Testis (tissue), 2 donors: ENCODE results near the gene BARHL2.

Experiments
- POLR2A ChIP-seq: fragments of 450-650 bp; IDR thresholded peaks from one replicate; pipeline ENCODE4 v1.6.1; 2017; ENCODE audit warnings: antibody characterized with exemption, mild to moderate bottlenecking, moderate library complexity
- TF ChIP-seq, protein P1 (sequence below), 3 experiments: fragments of 450-650 bp in 2 of 3; fragments of 200-600 bp in 1 of 3; sonication (generic) in 1 of 3; IDR thresholded peaks; one replicate each; pipeline ENCODE4 v1.5.1; 2016 to 2019; ENCODE audit warnings: antibody characterized with exemption in 3 of 3, mild to moderate bottlenecking in 2 of 3, moderate library complexity in 1 of 3

DNA sequence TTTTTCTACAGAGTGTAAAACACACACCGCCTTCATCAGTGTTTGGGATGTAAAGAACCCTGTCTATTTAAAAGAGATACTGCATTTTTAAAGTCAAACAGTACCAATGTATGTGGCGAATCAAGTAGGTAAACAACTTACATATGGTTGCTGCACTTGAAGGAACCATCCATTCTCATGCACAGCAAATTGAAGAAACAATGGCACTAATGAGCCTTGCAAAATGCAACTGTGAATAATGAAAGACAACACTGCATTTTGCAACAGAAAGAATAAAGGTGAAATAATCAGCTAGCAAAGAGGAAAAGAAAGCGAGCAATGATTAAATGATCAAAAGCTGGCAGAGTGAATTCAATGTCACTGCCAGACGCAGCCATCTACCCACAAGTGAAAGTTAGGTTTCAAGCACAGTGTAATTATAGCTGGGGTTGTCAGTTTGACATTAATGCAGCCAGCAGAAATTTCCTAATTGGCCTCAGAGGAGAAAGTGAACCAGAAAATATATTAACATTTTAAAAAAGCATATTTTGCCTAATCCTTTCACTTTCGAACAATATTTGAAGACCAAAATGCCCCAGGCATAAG is 10.9 kb upstream of the BARHL2 start:
- TF ChIP-seq, protein P1, sequence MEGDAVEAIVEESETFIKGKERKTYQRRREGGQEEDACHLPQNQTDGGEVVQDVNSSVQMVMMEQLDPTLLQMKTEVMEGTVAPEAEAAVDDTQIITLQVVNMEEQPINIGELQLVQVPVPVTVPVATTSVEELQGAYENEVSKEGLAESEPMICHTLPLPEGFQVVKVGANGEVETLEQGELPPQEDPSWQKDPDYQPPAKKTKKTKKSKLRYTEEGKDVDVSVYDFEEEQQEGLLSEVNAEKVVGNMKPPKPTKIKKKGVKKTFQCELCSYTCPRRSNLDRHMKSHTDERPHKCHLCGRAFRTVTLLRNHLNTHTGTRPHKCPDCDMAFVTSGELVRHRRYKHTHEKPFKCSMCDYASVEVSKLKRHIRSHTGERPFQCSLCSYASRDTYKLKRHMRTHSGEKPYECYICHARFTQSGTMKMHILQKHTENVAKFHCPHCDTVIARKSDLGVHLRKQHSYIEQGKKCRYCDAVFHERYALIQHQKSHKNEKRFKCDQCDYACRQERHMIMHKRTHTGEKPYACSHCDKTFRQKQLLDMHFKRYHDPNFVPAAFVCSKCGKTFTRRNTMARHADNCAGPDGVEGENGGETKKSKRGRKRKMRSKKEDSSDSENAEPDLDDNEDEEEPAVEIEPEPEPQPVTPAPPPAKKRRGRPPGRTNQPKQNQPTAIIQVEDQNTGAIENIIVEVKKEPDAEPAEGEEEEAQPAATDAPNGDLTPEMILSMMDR (IDR thresholded peaks at IDR 0.05), result no peak
- TF ChIP-seq POLR2A, result no peak
